ENCODE measurements around the gene CFAP74. TPM values are rescaled to one million over a fixed set of nuclear protein-coding genes. Genes with fewer than 3 reads are reported as not detected.
A peak's percentile ranks its signal among the peaks of the same experiment; 100 is the strongest.

Gene CFAP74
- total RNA-seq, 1 donor from 2014 or later, result not detected

DNA sequence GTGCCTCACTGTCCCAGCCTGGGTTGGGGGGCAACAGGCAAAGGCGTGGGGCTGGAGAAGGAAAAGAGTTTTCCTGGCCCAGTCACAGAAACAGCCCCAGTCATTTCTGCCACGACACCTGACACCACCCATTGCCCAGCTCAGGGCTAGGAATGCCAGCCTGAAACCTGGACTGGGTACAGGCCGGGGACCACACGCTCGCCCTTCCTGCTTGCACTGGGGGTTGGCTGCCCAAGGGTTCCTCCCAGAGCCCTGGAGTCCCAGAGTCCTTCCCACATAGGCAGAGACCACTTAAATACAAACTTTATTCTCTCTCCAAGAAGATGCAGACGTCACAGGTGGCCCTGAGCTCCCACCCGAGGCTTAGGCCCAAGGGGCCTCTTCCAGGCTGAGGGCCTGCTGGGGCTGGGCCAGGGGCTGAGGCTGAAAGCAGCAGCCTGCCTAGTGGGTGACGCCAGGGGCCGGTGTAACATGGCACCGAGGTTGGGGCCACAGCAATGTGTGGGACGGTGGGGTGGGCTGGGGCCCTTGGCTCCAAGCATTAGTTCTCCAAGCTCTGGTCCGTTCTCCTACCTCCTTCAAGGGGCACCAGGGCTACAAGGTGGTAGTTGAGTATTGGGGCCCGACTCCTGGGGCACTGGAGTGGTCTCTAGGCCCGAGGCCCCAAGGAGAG is 86.1 kb downstream of the CFAP74 start:
- DNase-seq (ENCODE audit: low read depth in 2 of 2), result no peak

DNA sequence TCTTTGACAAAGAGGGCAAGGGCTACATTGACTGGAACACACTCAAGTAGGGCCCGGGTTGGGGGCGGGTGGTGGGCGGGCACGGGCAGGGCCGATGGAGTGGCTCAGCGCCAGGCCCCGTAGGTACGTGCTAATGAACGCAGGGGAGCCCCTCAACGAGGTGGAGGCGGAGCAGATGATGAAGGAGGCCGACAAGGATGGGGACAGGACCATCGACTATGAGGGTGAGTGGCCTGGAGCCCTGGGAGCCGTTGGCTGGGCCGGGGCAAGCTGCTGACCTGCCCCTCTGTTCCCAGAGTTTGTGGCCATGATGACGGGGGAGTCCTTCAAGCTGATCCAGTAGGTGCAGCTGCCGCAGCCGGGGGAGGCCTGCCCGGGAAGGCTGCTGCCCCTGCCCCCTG is 86.7 kb downstream of the CFAP74 start:
- DNase-seq (ENCODE audit: low read depth in 2 of 2), result no peak

DNA sequence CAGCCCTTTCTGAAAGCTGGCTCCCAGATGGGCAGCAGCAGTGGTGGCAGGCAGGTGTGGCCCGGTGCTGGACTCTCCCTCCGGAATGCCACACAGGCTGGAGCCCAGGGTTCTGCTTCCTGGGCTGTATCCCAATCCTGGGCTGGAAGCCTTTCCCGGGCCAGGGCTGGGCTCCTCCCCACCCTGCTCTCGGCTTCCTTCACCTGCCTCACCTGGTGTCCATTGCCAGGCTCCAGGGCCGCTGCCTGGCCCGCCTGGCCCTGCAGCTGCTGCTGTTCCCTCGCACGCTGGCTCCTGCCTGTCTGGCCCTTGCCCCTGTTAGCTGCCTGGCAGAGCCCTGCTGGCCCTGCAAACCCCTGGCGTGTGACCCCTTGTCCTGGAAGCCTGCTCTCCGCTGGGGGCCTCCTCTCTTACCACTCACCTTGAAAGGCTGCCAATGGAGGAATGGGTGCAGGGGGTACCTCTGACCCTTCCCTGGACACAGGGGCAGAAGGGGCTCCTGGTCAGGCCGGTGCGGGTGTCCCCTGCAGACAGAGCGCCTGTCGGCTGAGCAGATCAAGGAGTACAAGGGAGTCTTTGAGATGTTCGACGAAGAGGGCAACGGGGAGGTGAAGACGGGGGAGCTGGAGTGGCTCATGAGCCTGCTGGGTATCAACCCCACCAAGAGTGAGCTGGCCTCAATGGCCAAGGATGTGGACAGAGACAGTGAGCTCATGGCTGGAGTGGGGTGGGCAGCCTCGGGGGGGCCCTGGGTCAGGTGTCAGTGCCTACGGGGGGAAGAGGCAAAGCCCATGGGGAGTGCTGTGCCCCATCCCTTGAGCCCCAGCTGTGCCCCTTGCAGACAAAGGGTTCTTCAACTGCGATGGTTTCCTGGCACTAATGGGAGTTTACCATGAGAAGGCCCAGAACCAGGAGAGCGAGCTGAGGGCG is 87.4 kb downstream of the CFAP74 start:
- DNase-seq (ENCODE audit: low read depth in 2 of 2), result no peak

DNA sequence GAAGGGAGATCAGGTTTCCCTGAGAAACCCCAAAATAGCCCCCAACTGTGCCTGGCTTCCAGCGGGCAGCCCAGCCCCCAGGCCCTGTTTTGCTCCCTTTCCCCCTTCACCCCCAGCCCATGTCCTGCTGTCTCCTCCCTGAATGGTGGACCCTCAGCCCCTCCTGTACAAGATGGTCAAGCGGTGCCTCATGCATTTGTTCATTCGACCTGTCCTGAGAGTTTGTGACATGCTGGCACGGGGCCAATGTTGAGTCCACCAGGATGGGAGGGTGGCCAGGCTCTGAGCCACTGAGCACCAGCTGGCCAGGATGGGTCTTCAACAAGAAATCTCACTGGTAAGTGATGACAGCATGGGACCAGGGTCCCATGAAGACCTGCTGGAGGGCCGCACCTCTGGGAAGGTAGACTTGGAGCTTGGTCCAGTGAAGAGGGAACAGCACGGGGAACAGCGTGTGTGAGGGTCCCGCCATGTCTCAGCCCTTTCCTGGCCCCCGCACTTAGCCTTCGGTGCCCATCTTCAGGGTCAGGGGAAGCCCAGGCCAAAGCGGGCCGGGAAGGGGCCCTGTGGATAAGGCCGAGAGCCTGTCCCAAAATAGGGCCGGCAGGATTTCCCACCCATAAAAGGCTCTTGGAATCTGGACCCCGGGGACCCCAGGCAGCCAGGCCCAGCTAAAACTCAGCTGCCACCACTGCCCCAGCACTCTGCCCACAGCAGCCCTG is 88.5 kb downstream of the CFAP74 start, which contains the start of gene CALML6:
CALML6 (plus strand) TSS at position 290 of the 722 bp plus-strand sequence; CDS start at position 311, 21 bp downstream.
- DNase-seq (ENCODE audit: low read depth in 2 of 2), result no peak

DNA sequence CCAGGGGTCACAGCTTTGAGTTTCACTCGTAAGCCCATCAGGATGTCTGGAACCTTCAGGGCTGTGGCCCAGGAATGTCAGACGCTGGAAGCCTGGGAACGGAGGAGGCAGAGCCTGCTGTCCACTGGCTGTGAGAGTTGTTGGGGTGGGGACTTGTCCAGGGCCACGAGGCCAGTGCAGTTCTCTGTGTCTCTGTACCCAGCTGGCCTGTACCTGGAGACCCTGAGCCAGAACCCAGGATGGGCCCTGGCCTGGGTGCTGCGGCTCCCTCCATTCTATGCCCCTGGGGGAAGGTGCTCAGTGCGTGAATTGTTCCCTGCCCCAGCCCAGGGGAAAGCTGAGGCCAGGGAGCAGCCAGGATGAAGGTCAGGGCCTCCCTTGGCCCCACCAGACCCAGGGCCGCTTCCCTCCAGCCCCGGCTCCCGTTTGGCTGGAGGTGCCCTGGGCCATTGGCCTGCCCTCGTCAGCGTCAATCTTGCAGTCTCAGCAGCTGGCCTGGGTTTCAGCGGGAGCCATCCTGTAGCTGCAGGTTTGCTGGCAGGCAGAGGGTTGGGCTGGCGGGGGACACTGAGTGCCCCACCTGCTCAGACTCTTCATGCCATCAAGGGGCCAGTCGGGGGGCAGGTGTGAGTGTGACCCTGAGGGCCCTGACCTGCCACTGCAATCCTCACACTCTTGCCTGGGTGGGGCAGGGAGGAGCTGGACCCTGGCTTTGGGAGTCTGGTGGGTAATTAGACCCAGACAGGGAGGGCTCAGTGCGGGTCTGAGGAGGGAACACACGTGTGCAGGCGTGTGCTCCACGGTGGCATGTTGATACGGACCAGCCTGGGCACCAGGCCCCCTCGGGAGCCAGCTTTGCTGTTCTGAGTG is 89.2 kb downstream of the CFAP74 start:
- DNase-seq (ENCODE audit: low read depth in 2 of 2), result no peak

DNA sequence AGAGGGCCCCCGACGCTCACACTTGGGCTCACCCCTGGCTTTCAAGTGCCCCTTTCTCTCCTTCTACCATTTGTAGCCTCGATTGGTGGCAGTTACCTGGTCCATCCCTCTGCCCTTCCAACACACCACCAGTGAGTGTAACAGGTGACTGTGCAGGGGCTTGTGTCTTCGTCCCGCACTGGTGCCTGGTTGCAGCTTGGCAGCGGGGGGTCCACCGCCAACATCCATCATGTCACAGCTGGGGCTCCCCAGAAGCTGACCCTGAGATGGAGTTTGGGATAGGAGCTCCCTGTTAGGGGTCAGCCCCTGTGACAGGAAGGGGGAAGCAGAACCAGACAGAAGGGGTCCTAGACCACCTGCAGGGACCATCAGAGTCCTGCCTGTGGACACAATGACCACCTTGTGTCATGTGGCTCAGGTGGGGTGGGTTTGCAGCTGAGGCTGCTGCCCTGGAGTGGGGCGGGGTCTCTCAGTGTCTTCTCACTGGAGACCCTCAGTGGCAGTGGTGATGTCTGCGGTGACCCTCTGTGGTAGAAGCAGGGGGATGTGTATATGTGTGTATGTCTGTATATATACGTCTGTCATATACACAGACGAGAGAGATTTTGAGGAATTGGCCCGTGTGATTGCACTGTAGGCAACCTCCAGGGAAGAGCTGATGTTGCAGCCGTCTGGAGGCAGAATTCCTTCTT is 92.1 kb downstream of the CFAP74 start:
- no peak for DNase-seq (ENCODE audit: low read depth in 2 of 2)

DNA sequence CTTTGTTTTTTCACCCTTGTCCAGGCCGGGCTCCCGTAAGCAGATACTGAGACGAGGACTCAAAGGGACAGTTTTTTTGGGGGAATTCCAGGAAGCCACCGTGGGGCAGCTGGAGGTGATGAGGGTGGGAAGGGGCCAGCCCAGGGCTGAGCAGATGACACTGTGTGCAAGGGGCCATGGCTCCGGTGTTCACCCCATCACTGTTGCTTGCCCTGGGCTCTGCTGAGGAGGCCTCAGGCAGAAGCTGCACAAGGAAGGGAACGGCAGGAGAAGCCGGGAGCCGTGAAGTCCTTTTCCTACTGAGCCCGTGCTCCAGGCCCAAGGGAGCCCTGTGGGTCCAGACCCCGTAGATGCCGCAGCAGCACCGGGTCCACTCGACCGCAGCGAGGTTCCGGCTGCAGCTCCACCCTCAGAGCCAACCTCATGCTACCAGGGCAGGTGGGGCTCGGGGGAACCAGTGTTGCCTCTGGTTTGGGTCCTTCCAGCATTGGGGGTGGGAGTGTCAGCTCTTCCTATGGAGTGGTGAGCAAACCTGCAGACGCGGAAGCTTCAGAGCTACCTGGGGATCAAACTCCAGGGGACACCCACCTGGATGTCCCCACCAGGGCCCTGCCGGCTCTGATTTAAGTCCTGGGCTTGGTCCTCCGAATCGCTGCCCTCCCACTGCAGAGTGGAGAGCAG is 92.8 kb downstream of the CFAP74 start:
- DNase-seq (ENCODE audit: low read depth in 2 of 2), result no peak

DNA sequence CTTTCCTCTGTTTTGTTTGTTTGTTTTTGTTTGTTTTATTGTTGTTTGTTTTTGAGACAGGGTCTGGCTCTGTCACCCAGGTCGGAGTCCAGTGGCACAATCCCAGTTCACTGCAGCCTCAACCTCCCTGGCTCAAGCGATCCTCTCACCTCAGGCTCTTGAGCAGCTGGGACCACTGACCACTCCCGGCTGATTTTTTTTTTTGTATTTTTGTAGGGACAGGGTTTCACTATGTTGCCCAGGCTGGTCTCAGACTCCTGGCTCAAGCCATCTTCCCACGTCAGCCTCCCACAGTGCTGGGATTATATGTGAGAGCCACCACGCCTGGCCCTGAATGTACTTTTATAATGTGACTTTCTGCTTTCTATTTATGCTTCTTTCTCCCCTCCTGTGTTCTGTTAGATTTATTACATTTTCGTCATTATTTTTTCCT is 93.5 kb downstream of the CFAP74 start:
- no peak for DNase-seq (ENCODE audit: low read depth in 2 of 2)

DNA sequence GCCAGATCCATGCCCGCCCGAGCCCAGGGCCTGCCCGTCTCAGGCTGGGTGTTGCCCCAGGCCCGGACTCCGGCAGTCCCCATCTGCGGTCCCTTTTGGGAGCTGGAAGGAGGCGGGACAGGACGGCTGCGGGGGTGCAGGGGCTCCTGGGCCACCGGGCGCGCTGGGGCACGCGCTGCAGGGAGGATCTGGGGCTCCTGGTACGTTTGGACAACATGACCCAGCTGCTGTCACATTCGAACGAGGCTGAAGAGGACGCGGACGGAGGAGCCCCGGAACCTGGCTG is 95.1 kb downstream of the CFAP74 start:
- peak in 1 of 2 donors; percentile 23 for DNase-seq (ENCODE audit: low read depth in 2 of 2)

DNA sequence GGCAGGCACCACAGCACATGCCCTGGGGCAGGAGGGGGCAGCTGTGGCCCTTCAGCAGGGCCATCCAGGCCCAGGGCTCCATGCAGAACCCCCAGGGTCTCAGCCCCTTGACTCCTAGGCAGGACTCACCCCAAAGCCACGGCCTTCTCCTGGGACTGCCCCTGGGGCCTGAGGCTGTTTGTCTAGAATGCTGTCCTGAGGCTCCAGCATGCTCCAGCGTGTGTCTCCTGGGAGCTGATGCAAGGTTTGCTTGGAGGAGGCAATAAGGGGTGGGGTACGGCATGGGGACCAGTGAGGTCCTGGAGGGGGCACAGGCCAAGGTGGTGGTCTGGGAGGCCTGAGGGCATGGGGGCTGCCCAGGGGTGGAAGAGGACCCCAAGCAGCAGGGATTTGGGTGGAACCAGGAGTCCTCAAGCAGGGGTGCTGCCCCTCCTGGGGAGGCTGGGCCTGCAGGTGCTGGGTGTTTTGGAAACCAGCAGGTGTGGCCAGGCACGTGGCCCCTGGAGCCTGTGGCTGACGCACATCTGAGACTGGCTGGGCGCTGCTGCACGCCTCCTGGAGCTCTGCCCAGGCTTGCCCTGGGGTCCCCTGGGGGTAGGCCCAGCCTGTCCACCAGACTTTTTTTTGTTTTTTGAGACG is 96.4 kb downstream of the CFAP74 start:
- DNase-seq (ENCODE audit: low read depth in 2 of 2), result no peak

DNA sequence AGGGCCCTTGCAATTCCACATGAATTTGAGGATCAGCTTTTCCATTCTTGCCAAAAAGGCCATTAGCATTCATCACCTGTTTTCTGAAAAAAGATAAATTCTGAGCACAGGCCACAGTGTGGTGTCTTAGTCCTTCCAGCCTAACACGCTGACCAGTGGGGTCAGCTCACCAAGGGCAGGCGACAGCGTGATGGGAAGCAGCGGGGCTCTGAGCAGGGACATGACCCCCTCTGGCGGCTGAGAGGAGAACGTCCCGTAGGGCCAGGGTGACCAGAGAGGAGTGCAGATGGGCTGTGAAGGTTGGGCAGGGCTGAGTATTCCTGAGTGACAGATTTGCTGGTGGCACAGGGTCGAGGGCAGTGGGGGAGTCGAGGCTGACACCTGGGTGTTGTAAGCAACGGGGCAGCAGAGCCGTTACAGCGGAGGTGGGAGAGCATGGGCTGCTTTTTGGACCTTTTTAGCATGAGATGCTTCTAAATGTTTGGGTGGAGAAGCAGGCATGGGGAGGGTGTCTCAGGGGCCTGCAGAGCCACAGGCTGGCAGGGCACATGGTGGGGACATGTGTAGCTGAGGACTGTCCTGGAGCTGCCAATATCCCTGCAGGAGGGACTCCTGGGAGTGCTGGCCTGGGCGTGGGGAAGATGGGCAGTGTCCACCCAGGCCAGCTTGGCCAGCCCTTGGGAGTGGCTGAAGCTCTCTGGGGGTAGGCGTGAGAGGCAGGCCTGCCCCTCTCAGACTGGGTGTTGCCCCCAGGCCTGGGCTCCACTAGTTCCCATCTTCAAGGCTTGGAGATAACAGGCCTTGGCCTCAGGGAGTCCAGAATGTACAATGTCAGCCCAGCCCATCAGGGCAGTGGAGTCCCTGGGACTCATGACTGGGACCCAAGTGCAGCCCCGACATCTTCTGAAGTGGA is 97.1 kb downstream of the CFAP74 start:
- DNase-seq (ENCODE audit: low read depth in 2 of 2), result peak; percentile 86 to 91

DNA sequence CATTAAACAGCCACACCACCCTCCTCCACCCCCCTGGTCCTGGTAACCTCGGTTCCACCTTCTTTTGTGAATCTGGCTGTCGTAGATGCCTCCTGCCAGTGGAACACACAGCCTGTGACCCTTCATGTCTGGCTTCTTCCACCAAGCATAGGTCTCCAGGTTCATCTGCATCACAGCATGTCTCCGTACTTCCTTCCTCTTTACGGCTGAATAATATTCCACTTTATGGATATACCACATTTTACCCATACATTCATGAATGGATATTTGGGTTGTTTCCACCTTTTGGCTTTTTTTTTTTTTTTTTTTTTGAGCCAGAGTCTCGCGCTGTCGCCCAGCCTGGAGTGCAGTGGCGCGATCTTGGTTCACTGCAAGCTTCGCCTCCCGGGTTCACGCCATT is 100.4 kb downstream of the CFAP74 start:
- DNase-seq (ENCODE audit: low read depth in 2 of 2), result no peak

DNA sequence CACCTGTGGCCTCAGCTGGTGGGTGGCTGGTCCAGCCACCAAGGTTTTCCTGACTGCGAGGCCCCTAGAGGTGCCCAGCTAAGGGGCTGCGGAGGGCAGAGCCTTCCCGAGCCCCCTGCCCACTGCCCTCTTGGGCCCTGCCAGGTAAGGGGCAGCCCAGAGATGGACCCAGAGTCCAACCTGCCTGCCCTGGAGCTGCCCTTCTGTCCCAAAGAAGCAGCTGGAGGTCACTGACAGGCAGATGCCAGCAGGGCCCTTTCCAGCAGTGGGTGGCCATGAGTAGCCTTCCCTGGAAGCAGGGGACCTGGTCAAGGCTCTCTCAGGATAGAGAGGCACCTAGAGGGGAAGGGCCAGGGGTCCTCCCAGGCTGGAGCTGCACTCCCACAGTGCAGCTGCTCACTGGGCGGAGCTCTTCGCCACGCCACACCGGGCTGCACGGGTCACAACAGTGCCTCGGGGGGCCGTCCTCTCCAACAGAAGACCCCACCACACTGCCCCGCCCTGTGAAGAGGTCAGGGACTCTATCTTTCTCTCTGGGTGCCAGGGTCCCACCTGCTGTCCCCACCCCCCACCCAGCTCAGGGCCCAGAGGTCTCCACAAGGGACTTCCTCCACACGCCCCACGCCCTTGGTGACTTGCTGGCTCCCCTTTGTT is 101.8 kb downstream of the CFAP74 start:
- DNase-seq (ENCODE audit: low read depth in 2 of 2), result no peak

DNA sequence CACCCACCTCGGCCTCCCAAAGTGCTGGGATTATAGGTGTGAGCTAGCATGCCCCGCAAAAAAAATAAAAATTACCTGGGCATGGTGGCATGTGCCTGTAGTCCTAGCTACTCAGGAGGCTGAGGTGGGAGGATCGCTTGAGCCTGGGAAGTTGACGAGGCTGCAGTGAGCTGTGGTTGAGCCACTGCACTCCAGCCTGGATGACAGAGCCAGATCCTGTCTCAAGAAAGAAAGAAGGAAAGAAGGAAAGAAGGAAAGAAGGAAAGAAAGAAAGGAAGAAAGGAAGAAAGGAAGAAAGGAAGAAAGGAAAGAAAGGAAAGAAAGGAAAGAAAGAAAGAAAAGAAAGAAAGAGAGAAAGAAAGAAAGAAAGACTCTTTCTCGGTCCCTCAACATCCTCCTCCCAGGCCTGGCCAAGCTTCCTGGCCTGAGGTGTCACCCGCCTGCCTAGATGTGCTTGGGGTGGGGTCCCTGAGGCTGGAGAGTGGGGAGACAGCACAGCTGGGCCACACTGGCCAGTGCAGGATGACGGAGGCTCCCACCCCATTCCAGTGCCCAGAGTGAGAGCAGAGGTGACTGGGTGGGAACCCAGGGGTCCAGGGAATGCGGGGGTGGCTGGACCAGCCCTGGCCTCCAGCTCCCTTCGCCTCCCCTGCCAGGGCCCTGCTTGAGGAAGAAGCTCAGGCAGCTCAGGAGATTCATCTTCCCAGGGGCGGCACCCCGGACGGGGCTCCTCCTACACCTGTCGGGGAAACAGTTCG is 102.5 kb downstream of the CFAP74 start:
- DNase-seq (ENCODE audit: low read depth in 2 of 2), result no peak

DNA sequence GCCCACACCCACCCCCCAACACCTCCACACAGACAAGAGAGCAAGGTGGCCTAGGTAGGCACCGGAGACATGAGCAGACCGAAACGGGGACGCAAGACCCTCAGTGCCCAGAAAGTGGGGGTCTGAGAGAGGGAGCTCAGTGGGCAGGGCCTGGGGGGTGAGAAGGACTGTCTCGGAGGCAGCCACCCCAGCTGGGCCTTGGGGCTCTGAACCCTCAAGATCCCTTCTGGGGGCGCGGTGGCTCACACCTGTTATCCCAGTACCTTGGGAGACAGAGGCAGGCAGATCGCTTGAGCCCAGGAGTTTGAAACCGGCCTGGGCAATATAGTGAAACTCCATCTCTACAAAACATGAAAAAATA is 103.6 kb downstream of the CFAP74 start:
- no peak for DNase-seq (ENCODE audit: low read depth in 2 of 2)

DNA sequence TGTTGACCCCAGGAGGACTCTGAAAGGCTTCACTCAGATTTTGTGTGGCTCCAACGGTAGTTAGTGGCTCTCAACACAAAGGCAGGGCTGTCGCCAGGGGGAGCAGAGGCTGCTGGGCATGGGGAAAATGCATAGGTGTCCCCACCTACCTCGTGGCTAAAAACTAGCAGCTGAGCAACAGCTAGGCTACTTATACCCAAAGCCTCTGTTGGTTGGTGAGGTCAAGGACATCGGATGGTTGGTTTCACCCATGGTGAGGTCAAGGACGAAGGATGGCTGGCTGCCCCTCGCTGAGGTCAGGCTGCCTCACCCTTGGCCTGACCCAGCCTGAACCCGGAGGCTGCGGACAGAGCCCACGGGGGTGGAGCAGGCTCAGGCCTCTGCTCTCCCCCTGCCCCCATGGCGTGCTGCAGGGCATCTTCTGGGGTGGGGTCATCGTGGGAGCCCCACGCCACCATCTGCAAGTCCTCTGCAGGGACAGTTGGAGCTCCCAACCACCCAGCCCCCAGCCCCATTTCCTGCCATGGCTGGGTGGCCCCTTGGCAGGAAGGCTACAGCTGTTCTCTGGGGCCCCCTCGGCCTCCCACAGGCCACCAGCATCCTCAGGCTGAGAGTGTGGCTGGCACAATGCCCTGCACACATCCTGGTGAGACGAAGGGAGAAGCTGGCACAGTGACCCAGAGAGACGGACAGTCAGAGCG is 104.2 kb downstream of the CFAP74 start:
- DNase-seq (ENCODE audit: low read depth in 2 of 2), result no peak
